Measurements from ENCODE around the gene FBXL16. TPM values are rescaled to one million over a fixed set of nuclear protein-coding genes. Genes with fewer than 3 reads are reported as not detected.

The FBXL16 gene
- total RNA-seq, 4 donors from 2014 or later: 0.21 to 0.37 TPM; not detected in 2

DNA sequence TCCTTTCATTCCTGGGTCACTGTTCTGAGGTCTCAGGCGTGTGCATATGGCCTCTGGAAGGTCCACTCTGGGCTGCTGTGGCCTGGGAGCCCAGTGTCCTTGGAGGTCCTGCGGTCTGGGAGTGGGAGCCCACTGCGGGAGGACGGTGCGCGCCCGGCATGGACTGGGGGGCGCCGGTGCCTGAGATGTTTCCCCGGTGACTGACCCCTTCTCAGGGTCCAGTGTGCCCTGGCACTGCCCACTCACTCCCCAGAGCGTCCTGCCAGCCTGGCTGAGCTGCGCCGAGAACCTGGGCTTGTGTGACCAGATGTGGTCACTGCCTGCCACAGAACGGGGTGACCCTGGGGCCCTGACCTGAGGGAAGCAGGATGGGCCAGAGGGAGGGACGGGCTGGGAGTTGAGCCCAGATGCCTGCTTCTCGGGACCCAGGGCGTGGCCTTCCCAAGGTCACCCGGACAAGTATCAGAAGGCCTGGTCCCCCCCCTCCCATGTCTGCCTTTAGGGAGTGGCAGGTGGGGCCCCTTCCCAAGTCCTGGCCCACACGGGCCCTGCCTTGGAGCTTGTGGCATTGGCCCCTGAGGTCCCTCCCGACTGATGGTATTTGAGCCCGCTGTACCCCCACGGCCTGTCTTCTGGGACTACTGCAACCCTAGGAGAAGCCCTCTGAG lies 31.3 kb downstream of the FBXL16 start:
- Histone ChIP-seq H3K36me3 (no peaks in the 10 kb centered on the region), H3K9me3 (no peaks in the 10 kb centered on the region), H3K4me1 (peaks cover 0 to 11% of the 10 kb centered on the region in 2 donors), H3K4me3 (no peak overlapping the region), H3K27ac (no peak overlapping the region), H3K27me3 (no peaks in the 10 kb centered on the region)
- intact Hi-C loops (cut with DNase I; ENCODE audit: low total_unique reads): no loop called here
- TF ChIP-seq POLR2A (IDR thresholded peaks at IDR 0.05) (no peak), CTCF (IDR thresholded peaks at IDR 0.05) (no peak)
- no peak for DNase-seq

GRCh38 chr16:673399-673991 lies 32.1 kb downstream of the FBXL16 start:
- H3K36me3 ChIP-seq: no peaks in the 10 kb centered on the region
- H3K9me3 ChIP-seq: no peaks in the 10 kb centered on the region
- no peak for DNase-seq
- H3K4me1 ChIP-seq: peaks cover 0 to 11% of the 10 kb centered on the region in 2 donors
- no peak overlapping the region for H3K27ac ChIP-seq
- intact Hi-C loops (cut with DNase I; ENCODE audit: low total_unique reads): no loop called here
- no peak overlapping the region for H3K4me3 ChIP-seq
- TF ChIP-seq POLR2A (IDR thresholded peaks at IDR 0.05) (no peak), CTCF (IDR thresholded peaks at IDR 0.05) (no peak)
- no peaks in the 10 kb centered on the region for H3K27me3 ChIP-seq

DNA sequence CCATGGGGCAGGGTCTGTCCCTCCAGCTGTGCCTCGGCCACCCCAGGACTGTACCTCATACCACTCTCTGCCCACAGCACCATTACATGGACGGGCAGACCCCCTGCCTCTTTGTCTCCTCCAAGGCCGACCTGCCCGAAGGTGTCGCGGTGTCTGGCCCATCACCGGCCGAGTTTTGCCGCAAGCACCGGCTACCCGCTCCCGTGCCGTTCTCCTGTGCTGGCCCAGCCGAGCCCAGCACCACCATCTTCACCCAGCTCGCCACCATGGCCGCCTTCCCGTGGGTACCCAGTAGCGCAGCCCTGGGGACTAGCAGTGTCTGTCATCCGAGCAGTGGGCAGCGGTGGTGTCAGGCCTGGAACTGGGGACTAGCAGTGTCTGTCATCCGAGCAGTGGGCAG lies 32.8 kb downstream of the FBXL16 start:
- Histone ChIP-seq H3K9me3 (no peaks in the 10 kb centered on the region), H3K4me1 (peaks cover 0 to 11% of the 10 kb centered on the region in 2 donors), H3K4me3 (no peak overlapping the region), H3K36me3 (no peaks in the 10 kb centered on the region), H3K27me3 (no peaks in the 10 kb centered on the region), H3K27ac (no peak overlapping the region)
- TF ChIP-seq POLR2A (IDR thresholded peaks at IDR 0.05): no peak
- DNase-seq: no peak
- intact Hi-C loops (cut with DNase I; ENCODE audit: low total_unique reads): no loop called here

DNA sequence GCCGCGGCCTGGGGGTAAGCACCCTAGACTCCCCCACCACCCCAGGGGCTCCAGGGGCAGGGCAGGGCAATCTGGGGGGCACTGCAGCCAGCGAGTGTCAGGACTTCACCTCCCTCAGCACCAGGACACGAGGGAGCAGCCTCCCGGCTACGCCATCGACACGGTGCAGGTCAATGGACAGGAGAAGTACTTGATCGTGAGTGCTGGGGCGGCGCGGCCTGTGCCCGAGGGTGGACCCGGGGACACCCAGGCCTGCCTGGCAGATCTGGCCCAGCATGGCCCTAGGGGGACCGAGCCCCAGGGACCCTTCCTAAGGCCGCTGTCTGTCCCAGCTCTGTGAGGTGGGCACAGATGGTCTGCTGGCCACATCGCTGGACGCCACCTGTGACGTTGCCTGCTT lies 33.2 kb downstream of the FBXL16 start:
- DNase-seq: no peak
- intact Hi-C loops (cut with DNase I; ENCODE audit: low total_unique reads): no loop called here
- H3K36me3 ChIP-seq: no peaks in the 10 kb centered on the region
- peaks cover 0 to 15% of the 10 kb centered on the region in 2 donors for H3K4me1 ChIP-seq
- no peaks in the 10 kb centered on the region for H3K9me3 ChIP-seq
- no peak for TF ChIP-seq POLR2A (IDR thresholded peaks at IDR 0.05)
- TF ChIP-seq CTCF (IDR thresholded peaks at IDR 0.05): no peak
- no peak overlapping the region for H3K4me3 ChIP-seq
- H3K27ac ChIP-seq: no peak overlapping the region
- no peaks in the 10 kb centered on the region for H3K27me3 ChIP-seq

DNA sequence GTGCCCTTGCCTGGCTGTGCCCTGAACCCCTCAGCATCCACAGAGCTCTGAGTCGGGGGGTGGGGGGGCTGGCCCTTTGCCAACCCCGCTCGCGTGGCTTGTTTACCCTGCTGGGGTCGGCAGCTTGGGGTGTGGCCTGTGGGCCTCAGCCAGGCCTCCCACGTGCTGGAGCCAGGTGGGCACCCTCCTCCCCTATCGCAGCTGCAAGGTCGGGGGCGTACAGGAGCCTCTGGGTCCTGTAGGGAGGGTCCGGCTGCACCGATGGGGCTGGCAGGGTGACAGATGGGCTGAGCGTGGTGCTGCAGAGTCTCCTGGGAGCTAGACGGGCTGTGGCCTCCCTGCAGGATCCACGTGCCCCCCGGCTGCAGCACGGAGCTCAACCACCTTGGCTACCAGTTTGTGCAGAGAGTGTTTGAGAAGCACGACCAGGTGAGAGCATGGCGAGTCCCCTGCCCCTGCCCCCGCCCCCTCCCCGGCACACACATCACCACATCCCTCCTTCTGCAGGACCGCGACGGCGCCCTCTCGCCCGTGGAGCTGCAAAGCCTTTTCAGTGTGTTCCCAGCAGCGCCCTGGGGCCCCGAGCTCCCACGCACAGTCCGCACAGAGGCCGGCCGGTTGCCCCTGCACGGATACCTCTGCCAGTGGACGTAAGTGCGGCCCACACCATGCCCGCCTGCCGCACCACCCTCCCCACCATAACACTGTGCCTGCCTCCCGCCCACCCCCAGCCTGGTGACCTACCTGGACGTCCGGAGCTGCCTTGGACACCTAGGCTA lies 34.1 kb downstream of the FBXL16 start:
- H3K9me3 ChIP-seq: no peaks in the 10 kb centered on the region
- no peak overlapping the region for H3K4me3 ChIP-seq
- no peaks in the 10 kb centered on the region for H3K27me3 ChIP-seq
- no peak overlapping the region for H3K27ac ChIP-seq
- no peaks in the 10 kb centered on the region for H3K36me3 ChIP-seq
- peaks cover 0 to 19% of the 10 kb centered on the region in 2 donors for H3K4me1 ChIP-seq
- intact Hi-C loops (cut with DNase I; ENCODE audit: low total_unique reads): no loop called here
- DNase-seq: no peak
- TF ChIP-seq POLR2A (IDR thresholded peaks at IDR 0.05): no peak
- no peak for TF ChIP-seq CTCF (IDR thresholded peaks at IDR 0.05)
